Esophagus squamous epithelium (tissue), 5 donors: ENCODE results near the gene SAP30L. TPM values are rescaled to one million over a fixed set of nuclear protein-coding genes. Genes with fewer than 3 reads are reported as not detected.

Experiments used
- DNase-seq: peaks from one replicate; lab custom pipeline; 2025; lab: John Stamatoyannopoulos, UW
- H3K27ac ChIP-seq, 4 donors: fragments of 200-600 bp; sonication (generic); one replicate each; pipeline ENCODE4 v1.5.1; 2016 to 2019; ENCODE audit warnings: mild to moderate bottlenecking in 1 of 4
- H3K27me3 ChIP-seq, 4 donors: fragments of 200-600 bp; sonication (generic); 1 replicate in 3 of 4; 2 replicates in 1 of 4; pipeline versions ENCODE4 v1.5.1 to v1.6.0; 2017 to 2021; ENCODE audit warnings: antibody characterized with exemption in 1 of 4
- H3K36me3 ChIP-seq, 3 donors: fragments of 200-600 bp; sonication (generic); one replicate each; pipeline ENCODE4 v1.5.1; 2016 to 2019
- H3K4me1 ChIP-seq, 3 donors: fragments of 200-600 bp; sonication (generic); one replicate each; pipeline ENCODE4 v1.5.1; 2017 to 2019
- H3K4me3 ChIP-seq, 4 donors: fragments of 200-600 bp; sonication (generic); 1 replicate in 3 of 4; 2 replicates in 1 of 4; pipeline ENCODE4 v1.5.1; 2016 to 2019; ENCODE audit warnings: mild to moderate bottlenecking in 2 of 4, moderate library complexity in 1 of 4
- H3K9me3 ChIP-seq, 3 donors: fragments of 200-600 bp; sonication (generic); one replicate each; pipeline ENCODE4 v1.5.1; 2016 to 2019
- CTCF ChIP-seq, 6 experiments: fragments of 450-650 bp in 4 of 6; fragments of 200-600 bp in 2 of 6; sonication (generic) in 2 of 6; IDR thresholded peaks; one replicate each; pipeline ENCODE4 v1.5.1; 2016 to 2019; ENCODE audit warnings: antibody characterized with exemption in 6 of 6, mild to moderate bottlenecking in 4 of 6, moderate library complexity in 4 of 6
- POLR2A ChIP-seq, 4 donors: fragments of 450-650 bp; IDR thresholded peaks; one replicate each; pipeline ENCODE4 v1.6.1; 2017; ENCODE audit warnings: antibody characterized with exemption in 4 of 4, mild to moderate bottlenecking in 4 of 4, moderate library complexity in 3 of 4
- WGBS, 2 donors: methylation state at CpG; one replicate each; pipeline ENCODE4 v1.1.5; 2018; 5-methylcytosine and 5-hydroxymethylcytosine counted together
- intact Hi-C: fragments of 100-400 bp; cut with DNase I; formaldehyde crosslinking; loops from one replicate; pipeline ENCODE4 v1.15.0; 2022
- total RNA-seq, 4 donors: library from RNA; depleted of rRNA; stranded (reverse); fragments of >200 nt; gene quantifications; one replicate each; pipeline ENCODE4 v1.1.0, GENCODE V29; 2016
- donor health status: DM: yes; HTN: yes; CAD: no.

SAP30L gene
- total RNA-seq, 4 donors from 2014 or later: 11.1 to 32.0 (median 12.0) TPM

DNA sequence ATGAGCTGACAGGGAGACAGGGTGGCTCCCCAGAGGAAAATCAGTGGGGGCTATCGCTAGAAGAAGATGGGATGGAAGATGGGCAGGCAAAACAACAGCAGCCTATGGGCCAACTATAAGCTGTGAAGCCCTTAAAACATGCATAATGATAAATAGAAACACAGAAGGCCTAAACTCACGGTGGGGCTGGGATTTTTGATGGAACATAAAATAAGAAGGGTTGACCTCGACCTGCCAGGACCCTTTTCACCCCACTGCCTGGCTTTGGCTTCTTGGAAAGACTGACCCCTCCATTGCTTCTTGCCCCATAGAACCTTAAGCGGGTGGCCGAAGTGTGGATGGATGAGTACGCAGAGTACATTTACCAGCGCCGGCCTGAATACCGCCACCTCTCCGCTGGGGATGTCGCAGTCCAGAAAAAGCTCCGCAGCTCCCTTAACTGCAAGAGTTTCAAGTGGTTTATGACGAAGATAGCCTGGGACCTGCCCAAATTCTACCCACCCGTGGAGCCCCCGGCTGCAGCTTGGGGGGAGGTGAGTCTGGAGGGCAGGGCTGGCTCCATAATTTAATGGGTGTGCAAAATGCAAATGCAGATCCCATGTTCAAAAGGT is 36.5 kb upstream of the SAP30L start:
- H3K27me3 ChIP-seq: no peaks in the 10 kb centered on the region
- WGBS, 2 donors: 89 to 91% methylated on average over 11 to 15 of the region's 15 CpGs
- no peak for DNase-seq
- intact Hi-C loops: loop anchor here (5.0 to 10.0 kb wide), 2 partner anchors 227 to 435 kb away; no protein-coding TSS in a partner anchor
- peaks cover 0 to 40% (median 0%) of the 10 kb centered on the region in 3 donors for H3K36me3 ChIP-seq
- peaks cover 6 to 11% (median 6%) of the 10 kb centered on the region in 3 donors for H3K4me1 ChIP-seq
- no peak overlapping the region for H3K4me3 ChIP-seq
- TF ChIP-seq POLR2A (IDR thresholded peaks at IDR 0.05) (no peak), CTCF (IDR thresholded peaks at IDR 0.05) (no peak)
- no peaks in the 10 kb centered on the region for H3K9me3 ChIP-seq
- no peak overlapping the region for H3K27ac ChIP-seq

DNA sequence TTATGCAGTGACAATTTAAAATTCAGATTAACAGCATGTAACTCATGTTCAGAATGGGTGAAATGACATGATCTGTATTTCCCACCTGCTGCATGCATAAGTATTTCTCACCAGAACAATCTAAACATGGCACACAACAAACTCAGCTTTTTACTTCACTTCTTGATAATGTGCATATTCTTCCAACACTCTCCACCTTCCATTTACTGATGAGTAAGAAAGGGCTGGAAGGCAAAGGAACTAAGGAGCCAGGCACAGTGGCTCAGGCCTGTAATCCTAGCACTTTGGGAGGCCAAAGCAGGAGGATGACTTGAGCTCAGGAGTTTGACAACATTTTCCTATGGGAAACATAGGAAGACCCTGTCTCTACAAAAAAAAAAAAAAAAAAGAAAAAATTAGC is 35.8 kb upstream of the SAP30L start:
- Histone ChIP-seq H3K36me3 (peaks cover 0 to 40% (median 0%) of the 10 kb centered on the region in 3 donors), H3K9me3 (no peaks in the 10 kb centered on the region), H3K4me3 (no peak overlapping the region), H3K4me1 (peaks cover 3 to 6% (median 5%) of the 10 kb centered on the region in 3 donors), H3K27me3 (no peaks in the 10 kb centered on the region), H3K27ac (no peak overlapping the region)
- TF ChIP-seq POLR2A (IDR thresholded peaks at IDR 0.05): no peak
- TF ChIP-seq CTCF (IDR thresholded peaks at IDR 0.05): no peak
- intact Hi-C loops: no loop called here
- DNase-seq: no peak

DNA sequence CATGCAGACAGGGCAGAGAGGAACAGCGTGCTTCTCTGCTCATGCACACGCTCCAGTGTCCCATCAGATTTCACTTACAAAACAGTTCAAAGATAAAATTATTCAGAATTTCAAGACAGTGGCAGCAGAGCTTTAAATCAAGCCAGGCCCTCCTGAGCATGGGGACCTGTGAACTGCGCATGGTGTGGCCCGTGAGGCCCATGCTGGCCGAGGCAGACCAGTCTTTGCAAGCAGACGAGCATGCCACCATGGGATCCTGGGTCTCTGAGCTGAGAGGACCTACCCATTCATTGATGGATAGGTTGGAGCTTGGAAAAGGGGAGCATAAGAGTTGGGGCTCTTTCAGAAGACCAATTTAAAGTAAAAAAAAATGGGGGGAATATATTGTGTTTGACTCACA is 35.0 kb upstream of the SAP30L start:
- intact Hi-C loops: no loop called here
- 86 to 100% methylated on average over 4 to 6 of the region's 6 CpGs for WGBS, 2 donors
- peaks cover 0 to 45% (median 0%) of the 10 kb centered on the region in 3 donors for H3K36me3 ChIP-seq
- TF ChIP-seq POLR2A (IDR thresholded peaks at IDR 0.05) (no peak), CTCF (IDR thresholded peaks at IDR 0.05) (no peak)
- H3K9me3 ChIP-seq: no peaks in the 10 kb centered on the region
- no peak overlapping the region for H3K27ac ChIP-seq
- no peaks in the 10 kb centered on the region for H3K27me3 ChIP-seq
- H3K4me3 ChIP-seq: no peak overlapping the region
- H3K4me1 ChIP-seq: no peaks in the 10 kb centered on the region
- DNase-seq: no peak

GRCh38 chr5:154411338-154411737 is 34.5 kb upstream of the SAP30L start:
- H3K4me1 ChIP-seq: no peaks in the 10 kb centered on the region

More at GRCh38 chr5:154411338-154411737, 34.5 kb upstream of the SAP30L start:
- DNase-seq: no peak
- Histone ChIP-seq H3K27ac (no peak overlapping the region), H3K9me3 (no peaks in the 10 kb centered on the region), H3K4me3 (no peak overlapping the region), H3K36me3 (peaks cover 0 to 51% (median 0%) of the 10 kb centered on the region in 3 donors), H3K27me3 (no peaks in the 10 kb centered on the region)
- TF ChIP-seq CTCF (IDR thresholded peaks at IDR 0.05): no peak
- 98 to 100% methylated on average over 3 to 5 of the region's 5 CpGs for WGBS, 2 donors
- intact Hi-C loops: no loop called here
